ENCODE data around the gene ZNRF2. TPM values are rescaled to one million over a fixed set of nuclear protein-coding genes. Genes with fewer than 3 reads are reported as not detected.

ZNRF2 gene
- total RNA-seq, 4 donors from 2014 or later: 32.9 to 43.1 (median 35.4) TPM

DNA sequence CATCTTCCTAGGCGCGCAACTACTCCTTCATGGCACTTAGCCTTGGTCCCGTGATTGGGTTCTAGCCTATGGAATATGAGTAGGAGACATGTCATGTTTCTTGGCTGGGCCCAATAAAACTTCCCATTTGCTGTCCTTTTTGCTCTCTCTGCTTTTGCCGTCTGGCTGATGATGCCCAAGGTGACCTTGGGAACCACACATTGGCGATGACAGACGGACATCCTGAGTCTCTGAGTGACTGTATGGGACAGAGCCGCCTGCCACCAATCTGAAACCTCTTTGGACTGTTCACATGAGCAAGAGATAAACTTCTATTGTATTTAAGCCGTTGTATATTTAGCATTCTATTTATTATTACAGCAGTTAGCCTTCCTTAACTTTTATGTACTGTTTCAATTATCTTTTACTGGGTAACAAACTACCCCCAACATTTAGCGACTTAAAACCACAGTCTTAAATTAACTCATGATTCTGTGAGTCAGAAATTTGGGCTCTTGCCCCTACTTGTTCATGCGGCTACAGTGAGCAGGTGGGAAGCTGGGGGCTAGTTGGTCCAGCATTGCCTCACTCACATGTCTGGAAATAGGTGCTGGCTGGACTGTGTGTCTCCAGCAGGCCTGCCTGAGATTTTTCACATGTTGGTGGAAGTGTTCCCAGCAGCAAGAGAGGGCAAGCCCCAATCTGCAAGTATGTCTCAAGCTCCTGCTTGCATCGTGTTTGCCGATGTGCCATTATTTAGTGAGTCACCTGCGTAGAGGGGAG lies 122.4 kb downstream of the ZNRF2 start:
- intact Hi-C loops (cut with DNase I; ENCODE audit: low total_unique reads): no loop called here
- WGBS, 2 donors: 62 to 73% methylated on average over 13 of the region's 13 CpGs
- no peak for TF ChIP-seq POLR2A (IDR thresholded peaks at IDR 0.05)
- TF ChIP-seq CTCF (IDR thresholded peaks at IDR 0.05): no peak
- H3K4me3 ChIP-seq (ENCODE audit: low read depth, poor library complexity, severe bottlenecking): no peak overlapping the region
- peak in 1 of 2 donors; percentile 42 for DNase-seq (ENCODE audit: low spot score in 2 of 2)

DNA sequence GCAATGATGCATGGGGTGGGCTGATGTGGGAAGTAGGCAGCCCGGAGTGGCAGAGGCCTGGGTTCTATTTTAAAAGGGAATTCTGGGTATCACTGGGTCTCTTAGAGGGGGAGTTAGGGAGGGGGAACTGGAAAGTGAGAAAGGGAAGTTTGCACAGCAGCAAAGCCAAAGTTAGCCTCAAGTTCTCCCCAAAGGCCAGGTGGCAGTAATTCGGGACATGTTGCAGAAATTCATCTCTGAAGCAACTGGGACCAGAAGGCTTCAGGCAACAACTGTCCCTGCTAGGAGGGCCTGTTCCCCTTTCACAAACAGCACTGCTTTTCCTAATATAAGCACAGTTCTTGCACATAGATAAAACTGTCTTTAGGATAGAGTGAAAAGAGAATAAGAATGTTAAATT lies 126.8 kb downstream of the ZNRF2 start:
- no peak for DNase-seq (ENCODE audit: low spot score in 2 of 2)
- intact Hi-C loops (cut with DNase I; ENCODE audit: low total_unique reads): no loop called here
- TF ChIP-seq POLR2A (IDR thresholded peaks at IDR 0.05) (no peak), CTCF (IDR thresholded peaks at IDR 0.05) (no peak)
- WGBS, 2 donors: 70 to 80% methylated on average over 2 of the region's 2 CpGs
- no peak overlapping the region for H3K4me3 ChIP-seq (ENCODE audit: low read depth, poor library complexity, severe bottlenecking)

DNA sequence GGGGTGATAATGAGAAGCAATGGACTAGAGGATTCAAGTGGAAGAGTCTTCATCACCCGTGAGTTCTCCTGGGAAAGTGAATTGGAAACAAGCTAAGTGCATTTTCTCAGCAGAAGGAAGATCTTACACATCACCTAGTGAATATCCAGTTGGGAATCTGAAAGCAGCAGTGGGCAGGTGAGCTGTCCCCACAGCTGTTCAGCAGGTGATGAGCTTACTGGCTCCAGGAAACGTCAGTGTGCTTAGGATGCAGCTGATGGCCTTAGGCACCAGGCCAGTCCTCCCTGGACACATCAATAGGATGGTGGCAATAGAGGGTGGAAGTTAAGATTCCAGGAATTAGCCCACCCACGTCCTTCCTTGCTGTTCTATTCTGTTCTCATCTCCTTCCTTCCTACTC lies 127.5 kb downstream of the ZNRF2 start:
- H3K4me3 ChIP-seq (ENCODE audit: low read depth, poor library complexity, severe bottlenecking): no peak overlapping the region
- no peak for TF ChIP-seq CTCF (IDR thresholded peaks at IDR 0.05)
- TF ChIP-seq POLR2A (IDR thresholded peaks at IDR 0.05): no peak
- 56 to 68% methylated on average over 3 of the region's 3 CpGs for WGBS, 2 donors
- no peak for DNase-seq (ENCODE audit: low spot score in 2 of 2)
- intact Hi-C loops (cut with DNase I; ENCODE audit: low total_unique reads): no loop called here

DNA sequence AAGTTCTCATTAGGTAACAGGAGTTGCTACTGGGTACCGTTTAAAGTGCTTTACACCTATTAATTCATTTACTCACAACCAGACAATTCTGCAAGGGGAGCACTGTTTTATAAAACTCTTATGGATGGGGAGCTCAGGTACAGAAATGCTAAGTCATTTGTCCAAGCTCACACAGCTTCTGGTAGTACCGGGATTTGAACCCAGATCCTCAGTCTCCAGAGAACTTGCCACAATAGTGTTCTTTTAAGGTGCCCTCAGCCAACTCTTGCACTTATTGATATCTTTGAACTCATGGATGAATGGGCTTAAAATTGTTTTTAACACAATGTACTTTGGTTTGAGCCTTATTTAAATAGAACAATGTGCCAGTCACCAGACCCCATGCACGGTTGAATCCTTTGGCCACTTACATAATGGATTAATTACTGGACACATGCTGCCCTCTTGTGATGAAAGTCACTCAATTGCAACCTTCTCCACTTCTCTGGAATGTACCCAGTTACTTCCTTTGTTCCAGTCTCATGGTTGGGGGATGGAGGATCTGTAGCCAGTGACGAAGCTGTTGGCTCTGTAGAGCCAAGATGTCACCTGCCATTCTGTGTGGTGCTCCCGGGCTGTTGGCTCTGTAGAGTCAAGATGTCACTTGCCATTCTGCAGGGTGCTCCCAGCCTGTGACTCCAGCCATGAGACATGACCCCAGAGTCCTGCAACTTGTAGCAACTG lies 128.5 kb downstream of the ZNRF2 start:
- no peak overlapping the region for H3K4me3 ChIP-seq (ENCODE audit: low read depth, poor library complexity, severe bottlenecking)
- 49% methylated on average over 5 of the region's 5 CpGs for WGBS, 2 donors
- no peak for TF ChIP-seq CTCF (IDR thresholded peaks at IDR 0.05)
- TF ChIP-seq POLR2A (IDR thresholded peaks at IDR 0.05): no peak
- DNase-seq (ENCODE audit: low spot score in 2 of 2): peak in 1 of 2 donors; percentile 38
- intact Hi-C loops (cut with DNase I; ENCODE audit: low total_unique reads): no loop called here

GRCh38 chr7:30413864-30414263 lies 129.5 kb downstream of the ZNRF2 start:
- no peak for DNase-seq (ENCODE audit: low spot score in 2 of 2)
- no peak for TF ChIP-seq POLR2A (IDR thresholded peaks at IDR 0.05)
- TF ChIP-seq CTCF (IDR thresholded peaks at IDR 0.05): no peak
- intact Hi-C loops (cut with DNase I; ENCODE audit: low total_unique reads): no loop called here
- no peak overlapping the region for H3K4me3 ChIP-seq (ENCODE audit: low read depth, poor library complexity, severe bottlenecking)
- WGBS, 2 donors: 97 to 100% methylated on average over 7 of the region's 7 CpGs

MicroRNAs encoded within 50 kb of the gene (microRNA counts, 767-probe panel; counts per million panel counts)
- microRNA hsa-miR-550a-5p: 0 to 358 counts per million in 2 donors
- 0 to 358 counts per million in 2 donors for microRNA hsa-miR-550b-3p

Small RNA genes lying within 50 kb of the gene (microRNA-seq; reads per million reads assigned to microRNA genes)
- gene MIR550A1 (ENCODE audit: borderline number of aligned reads in 1 of 2, borderline replicate concordance in 2 of 2) (0 reads per million in 2 donors), gene MIR550B1 (ENCODE audit: borderline number of aligned reads in 1 of 2, borderline replicate concordance in 2 of 2) (0 reads per million in 2 donors)

Other genes starting within 250 kb of the ZNRF2 start
- 10 to 100 TPM; 36.9 to 59.7 (median 45.6) TPM for gene MTURN, start 149.6 kb upstream of the ZNRF2 start, total RNA-seq
- 10 to 100 TPM in 3 of 4 donors, 1 to 10 TPM in 1; 5.1 to 14.5 (median 10.9) TPM for gene NOD1, start 194.2 kb downstream of the ZNRF2 start, total RNA-seq
- 10 to 100 TPM; 40.0 to 66.2 (median 60.8) TPM for gene GGCT, start 220.2 kb downstream of the ZNRF2 start, total RNA-seq